Thoracic aorta (tissue), 2 donors: ENCODE data around the gene IRF8. TPM values are rescaled to one million over a fixed set of nuclear protein-coding genes. Genes with fewer than 3 reads are reported as not detected.

ENCODE experiments used
- ATAC-seq: fragments of 150-250 bp; one replicate; pipeline ENCODE4 v1.8.0; 2017; ENCODE audit warnings: low read depth; ENCODE audit not compliant: insufficient number of reproducible peaks, low FRiP score
- DNase-seq: peaks from one replicate; pipeline ENCODE4 v3.0.0-alpha.2; 2020; ENCODE audit warnings: low spot score
- H3K27ac ChIP-seq, 2 donors: fragments of 200-600 bp; sonication (generic); 1 replicate in 1 of 2; 2 replicates in 1 of 2; pipeline ENCODE4 v1.5.1; 2016; ENCODE audit warnings: mild to moderate bottlenecking in 2 of 2, moderate library complexity in 2 of 2
- H3K27me3 ChIP-seq: fragments of 200-600 bp; sonication (generic); replicated peaks from 2 replicates; pipeline ENCODE4 v1.6.0; 2016; ENCODE audit warnings: mild to moderate bottlenecking; ENCODE audit not compliant: insufficient read depth
- H3K36me3 ChIP-seq: fragments of 200-600 bp; sonication (generic); one replicate; pipeline ENCODE4 v1.5.1; 2016
- H3K4me1 ChIP-seq, 2 donors: fragments of 200-600 bp; sonication (generic); 1 replicate in 1 of 2; 2 replicates in 1 of 2; pipeline versions ENCODE4 v1.5.1 to v1.6.0; 2016; ENCODE audit warnings: low read depth in 2 of 2, mild to moderate bottlenecking in 1 of 2; ENCODE audit not compliant: control insufficient read depth in 1 of 2
- H3K4me3 ChIP-seq: fragments of 200-600 bp; sonication (generic); 2 replicates; pipeline ENCODE4 v1.5.1; 2016; ENCODE audit warnings: mild to moderate bottlenecking
- H3K9me3 ChIP-seq: fragments of 200-600 bp; sonication (generic); 2 replicates; pipeline ENCODE4 v1.5.1; 2016
- CTCF ChIP-seq: fragments of 200-600 bp; sonication (generic); IDR thresholded peaks from one replicate; pipeline ENCODE4 v1.5.1; 2019; ENCODE audit warnings: antibody characterized with exemption
- total RNA-seq, 2 donors: library from RNA; depleted of rRNA; stranded (reverse); fragments of >200 nt; gene quantifications; one replicate each; pipeline versions ENCODE4 v1.1.0 to v1.2.3, GENCODE V29; 2016

IRF8 gene
- total RNA-seq, 2 donors from 2014 or later, result 27.0 to 28.8 TPM

- no peaks in the 10 kb centered on the region for H3K36me3 ChIP-seq
- no peaks in the 10 kb centered on the region for H3K27me3 ChIP-seq
- H3K4me1 ChIP-seq, result peaks cover 0 to 5% of the 10 kb centered on the region in 2 donors
- DNase-seq (no peak), ATAC-seq (no peak)
- H3K27ac ChIP-seq, result no peak overlapping the region
- no peaks in the 10 kb centered on the region for H3K9me3 ChIP-seq
- no peak for TF ChIP-seq CTCF
- no peak overlapping the region for H3K4me3 ChIP-seq
Measured at GRCh38 chr16:85921026-85921425, 22.1 kb downstream of the IRF8 start.

DNA sequence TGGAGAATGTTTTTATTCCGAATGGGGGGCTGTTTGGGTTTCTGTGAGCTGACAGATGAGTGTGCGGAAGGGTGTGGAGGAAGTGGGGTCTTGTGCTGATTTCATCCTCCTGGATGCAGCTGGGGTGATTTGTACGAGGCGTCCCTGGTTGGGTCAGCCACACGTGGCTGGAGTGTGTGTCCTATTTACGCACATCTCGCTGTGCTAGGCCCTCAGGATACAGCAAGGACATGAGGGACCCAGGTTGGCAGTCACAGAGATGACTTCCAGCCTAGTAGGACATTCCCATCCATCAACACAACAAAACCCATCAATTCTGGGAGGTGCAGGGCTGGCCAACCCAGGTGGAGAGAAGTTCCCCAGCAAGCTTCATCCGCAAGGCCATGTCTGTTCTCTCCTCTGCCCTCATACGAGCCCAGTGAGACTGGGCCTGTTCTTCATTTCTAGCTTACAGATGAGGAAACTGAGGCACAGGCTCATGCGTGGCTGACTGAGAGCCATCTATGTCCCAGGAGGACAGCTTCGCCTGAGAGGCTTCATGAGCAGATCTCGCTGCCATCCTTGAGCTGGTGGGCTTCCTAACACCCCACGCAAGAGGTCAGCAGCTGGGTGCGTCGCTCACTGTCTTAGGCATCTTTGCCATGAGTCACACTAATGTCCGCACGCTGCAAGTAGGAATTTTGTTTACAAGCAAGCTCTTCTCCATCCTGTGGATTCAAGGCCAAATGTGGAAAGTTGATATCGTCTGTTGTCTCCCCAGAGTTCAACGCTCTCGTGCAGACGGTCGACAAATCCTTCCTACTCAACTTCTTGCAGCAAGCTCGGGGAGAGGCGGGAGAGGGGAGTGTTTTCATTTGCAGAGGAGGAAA is 24.4 kb downstream of the IRF8 start:
- ATAC-seq, result no peak
- Histone ChIP-seq H3K9me3 (no peaks in the 10 kb centered on the region), H3K36me3 (no peaks in the 10 kb centered on the region), H3K27me3 (no peaks in the 10 kb centered on the region), H3K4me1 (no peaks in the 10 kb centered on the region), H3K27ac (no peak overlapping the region), H3K4me3 (no peak overlapping the region)
- no peak for TF ChIP-seq CTCF
- no peak for DNase-seq

DNA sequence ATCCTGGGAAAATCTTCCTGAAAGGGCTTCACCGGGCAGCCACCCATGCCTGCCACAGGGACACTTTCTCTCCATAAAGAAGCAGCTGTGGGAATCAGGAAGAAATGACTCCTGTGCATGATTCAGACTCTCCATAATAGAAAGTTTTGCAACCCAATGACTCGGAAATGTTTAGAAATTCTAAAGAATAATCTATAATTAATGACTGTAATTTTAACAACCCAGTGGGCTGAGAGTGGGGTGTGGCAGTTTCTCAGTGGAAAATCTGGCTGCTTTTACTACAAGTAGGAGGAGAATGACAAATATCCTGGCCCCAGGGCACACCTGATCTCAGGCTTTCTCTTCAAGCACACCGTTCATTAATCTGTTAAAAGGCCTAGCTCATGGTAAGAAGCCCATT is 25.7 kb downstream of the IRF8 start:
- ATAC-seq (no peak), DNase-seq (no peak)
- Histone ChIP-seq H3K4me1 (no peaks in the 10 kb centered on the region), H3K27ac (no peak overlapping the region), H3K36me3 (no peaks in the 10 kb centered on the region), H3K27me3 (no peaks in the 10 kb centered on the region), H3K4me3 (no peak overlapping the region), H3K9me3 (no peaks in the 10 kb centered on the region)
- no peak for TF ChIP-seq CTCF

- H3K27me3 ChIP-seq, result no peaks in the 10 kb centered on the region
- ATAC-seq (no peak), DNase-seq (no peak)
- TF ChIP-seq CTCF, result no peak
- H3K4me3 ChIP-seq, result no peak overlapping the region
- no peak overlapping the region for H3K27ac ChIP-seq
- no peaks in the 10 kb centered on the region for H3K4me1 ChIP-seq
- no peaks in the 10 kb centered on the region for H3K9me3 ChIP-seq
- H3K36me3 ChIP-seq, result no peaks in the 10 kb centered on the region
Measured at GRCh38 chr16:85926370-85926769, 27.4 kb downstream of the IRF8 start.

DNA sequence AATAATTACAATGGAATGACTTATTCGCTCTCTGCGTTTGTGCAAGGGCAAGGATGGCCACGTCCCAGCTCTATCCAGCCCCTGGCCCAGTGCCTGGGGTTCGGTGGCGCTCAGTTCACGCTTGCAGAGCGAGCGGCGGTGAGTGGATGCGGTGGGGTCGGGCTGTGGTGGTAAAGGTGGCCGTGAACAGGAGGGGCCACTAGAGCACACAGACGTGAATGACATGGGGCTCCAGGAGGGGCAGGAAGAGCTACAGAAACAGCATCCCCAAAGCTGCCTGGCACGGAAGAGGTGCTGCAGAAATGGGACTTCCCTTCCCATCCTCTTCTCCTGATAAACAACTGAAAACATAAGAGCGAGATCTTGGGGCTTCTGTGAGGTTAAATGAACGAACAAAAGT is 28.4 kb downstream of the IRF8 start:
- ATAC-seq, result no peak
- no peak for DNase-seq

More for the DNA sequence above, 28.4 kb downstream of the IRF8 start:
- Histone ChIP-seq H3K36me3 (no peaks in the 10 kb centered on the region), H3K27ac (no peak overlapping the region), H3K4me1 (no peaks in the 10 kb centered on the region), H3K4me3 (no peak overlapping the region), H3K9me3 (no peaks in the 10 kb centered on the region), H3K27me3 (no peaks in the 10 kb centered on the region)
- no peak for TF ChIP-seq CTCF
